Peyer's patch (tissue), 4 donors: ENCODE data around the gene FGFRL1.

Experiments
- CTCF ChIP-seq, 6 experiments: fragments of 450-650 bp in 4 of 6; fragments of 200-600 bp in 2 of 6; sonication (generic) in 1 of 6; IDR thresholded peaks; one replicate each; pipeline ENCODE4 v1.5.1; 2017 to 2019; ENCODE audit warnings: antibody characterized with exemption in 6 of 6, mild to moderate bottlenecking in 3 of 6, moderate library complexity in 1 of 6
- POLR2A ChIP-seq, 2 donors: fragments of 450-650 bp; IDR thresholded peaks; one replicate each; pipeline ENCODE4 v1.5.1; 2017; ENCODE audit warnings: antibody characterized with exemption in 2 of 2, mild to moderate bottlenecking in 2 of 2, moderate library complexity in 2 of 2

GRCh38 chr4:1057403-1057745, 45.9 kb downstream of the FGFRL1 start:
- TF ChIP-seq CTCF (IDR thresholded peaks at IDR 0.05) (no peak), POLR2A (IDR thresholded peaks at IDR 0.05) (no peak)
